Measurements from ENCODE around the gene SERPINB8. TPM values are rescaled to one million over a fixed set of nuclear protein-coding genes. Genes with fewer than 3 reads are reported as not detected.
A peak's percentile ranks its signal among the peaks of the same experiment; 100 is the strongest.

SERPINB8 gene
- total RNA-seq, 2 donors from 2014 or later, result 19.6 to 31.1 TPM

GRCh38 chr18:63962137-63962536, 7.7 kb upstream of the SERPINB8 start:
- intact Hi-C loops (cut with DNase I), result no loop called here

GRCh38 chr18:63963615-63964256, 6.1 kb upstream of the SERPINB8 start:
- DNase-seq (ENCODE audit: low spot score), result no peak
- intact Hi-C loops (cut with DNase I), result no loop called here

More at GRCh38 chr18:63962137-63962536, 7.7 kb upstream of the SERPINB8 start:
- DNase-seq (ENCODE audit: low spot score), result no peak

GRCh38 chr18:63964908-63965307, 5.0 kb upstream of the SERPINB8 start:
- intact Hi-C loops (cut with DNase I), result no loop called here

GRCh38 chr18:63965716-63966330, 4.1 kb upstream of the SERPINB8 start:
- intact Hi-C loops (cut with DNase I), result no loop called here
- DNase-seq (ENCODE audit: low spot score), result no peak

More at GRCh38 chr18:63964908-63965307, 5.0 kb upstream of the SERPINB8 start:
- DNase-seq (ENCODE audit: low spot score), result no peak

GRCh38 chr18:63970809-63971205, 926 bp downstream of the SERPINB8 start:
- no peak for DNase-seq (ENCODE audit: low spot score)
- intact Hi-C loops (cut with DNase I), result no loop called here

- DNase-seq (ENCODE audit: low spot score), result no peak
- intact Hi-C loops (cut with DNase I), result no loop called here
Measured at GRCh38 chr18:63971320-63972001, 1.6 kb downstream of the SERPINB8 start.

- no peak for DNase-seq (ENCODE audit: low spot score)
- intact Hi-C loops (cut with DNase I), result no loop called here
Measured at GRCh38 chr18:63972002-63972376, 2.1 kb downstream of the SERPINB8 start.

GRCh38 chr18:63974991-63975390, 5.1 kb downstream of the SERPINB8 start:
- DNase-seq (ENCODE audit: low spot score), result no peak
- intact Hi-C loops (cut with DNase I), result no loop called here

- intact Hi-C loops (cut with DNase I), result no loop called here
- DNase-seq (ENCODE audit: low spot score), result no peak
Measured at GRCh38 chr18:63975628-63976027, 5.7 kb downstream of the SERPINB8 start.

- intact Hi-C loops (cut with DNase I), result no loop called here
- DNase-seq (ENCODE audit: low spot score), result no peak
Measured at GRCh38 chr18:63977040-63977439, 7.2 kb downstream of the SERPINB8 start.

- intact Hi-C loops (cut with DNase I), result no loop called here
- no peak for DNase-seq (ENCODE audit: low spot score)
Measured at GRCh38 chr18:63979409-63979920, 9.6 kb downstream of the SERPINB8 start.

- intact Hi-C loops (cut with DNase I), result no loop called here
- no peak for DNase-seq (ENCODE audit: low spot score)
Measured at GRCh38 chr18:63980027-63980426, 10.1 kb downstream of the SERPINB8 start.

- intact Hi-C loops (cut with DNase I), result no loop called here
- DNase-seq (ENCODE audit: low spot score), result no peak
Measured at GRCh38 chr18:63980896-63981460, 11.1 kb downstream of the SERPINB8 start.

- intact Hi-C loops (cut with DNase I), result no loop called here
- DNase-seq (ENCODE audit: low spot score), result no peak
Measured at GRCh38 chr18:63981719-63982118, 11.8 kb downstream of the SERPINB8 start.

- DNase-seq (ENCODE audit: low spot score), result no peak
- intact Hi-C loops (cut with DNase I), result no loop called here
Measured at GRCh38 chr18:63982361-63982760, 12.5 kb downstream of the SERPINB8 start.

- no peak for DNase-seq (ENCODE audit: low spot score)
- intact Hi-C loops (cut with DNase I), result no loop called here
Measured at GRCh38 chr18:63986885-63987284, 17.0 kb downstream of the SERPINB8 start.

GRCh38 chr18:63987743-63988142, 17.9 kb downstream of the SERPINB8 start:
- no peak for DNase-seq (ENCODE audit: low spot score)
- intact Hi-C loops (cut with DNase I), result no loop called here

GRCh38 chr18:63992751-63993150, 22.9 kb downstream of the SERPINB8 start:
- intact Hi-C loops (cut with DNase I), result no loop called here

GRCh38 chr18:63994783-63995399, 25.0 kb downstream of the SERPINB8 start:
- intact Hi-C loops (cut with DNase I), result no loop called here
- peak; percentile 82 for DNase-seq (ENCODE audit: low spot score)

More at GRCh38 chr18:63992751-63993150, 22.9 kb downstream of the SERPINB8 start:
- no peak for DNase-seq (ENCODE audit: low spot score)

GRCh38 chr18:63997041-63997440, 27.2 kb downstream of the SERPINB8 start:
- no peak for DNase-seq (ENCODE audit: low spot score)
- intact Hi-C loops (cut with DNase I), result no loop called here
